K562 (cell line): Measurements from ENCODE around the gene C16orf78. TPM values are rescaled to one million over a fixed set of nuclear protein-coding genes. Genes with fewer than 3 reads are reported as not detected.

Source experiments
- ATAC-seq: fragments of 200-7000 bp; cut with Tn5 transposase; 3 replicates; pipeline ENCODE4 v1.9.1; 2020; ENCODE audit warnings: moderate library complexity
- BruUV-seq: library from RNA; stranded (reverse); fragments of 400-500 nt; replicated peaks from 2 replicates; lab custom pipeline; 2021; lab: Mats Ljungman, UMichigan
- CTCF ChIA-PET: fragments of 300-600 bp; formaldehyde crosslinking; extraction: SDS; loops from one replicate; lab custom pipeline; 2021; ENCODE audit warnings: low intra/inter-chr PET ratio; lab: Yijun Ruan, JAX
- POLR2A ChIA-PET: fragments of 300-600, 350-650 bp; sonication (Branson Sonifier 250); formaldehyde crosslinking; extraction: SDS; loops from one replicate; lab custom pipeline; 2021; ENCODE audit warnings: antibody characterized with exemption, inconsistent platforms; lab: Yijun Ruan, JAX
- DNase-seq, 4 experiments: peaks; one replicate each; pipeline versions ENCODE4 v3.0.0 to v3.0.0-alpha.2; 2011 to 2018; ENCODE audit warnings: low spot score in 3 of 4, mixed read lengths in 3 of 4; ENCODE audit errors: extremely low read depth in 1 of 4
- FAIRE-seq: peaks from 2 replicates; lab custom pipeline; 2011; peaks lifted over from hg19 to GRCh38; lab: Jason Lieb, UNC
- H2AFZ ChIP-seq: 2 replicates; pipeline ENCODE4 v1.6.0; 2011; ENCODE audit warnings: low read depth, low read length, control low read depth, inconsistent platforms
- H3K27ac ChIP-seq: fragments of 200-600 bp; 3 replicates; pipeline ENCODE4 v1.8.0; 2011; ENCODE audit warnings: low read depth, mild to moderate bottlenecking, control low read depth, inconsistent platforms, low read length, moderate library complexity, mixed read lengths; ENCODE audit errors: extremely low read depth
- H3K27me3 ChIP-seq, 2 experiments: fragments of 300-600 bp in 1 of 2; 2 replicates in 1 of 2; 3 replicates in 1 of 2; pipeline versions ENCODE4 v1.6.0 to v1.8.0; 2011; ENCODE audit warnings: inconsistent platforms in 2 of 2, low read length in 2 of 2, mild to moderate bottlenecking in 1 of 2, mixed read lengths in 1 of 2, moderate library complexity in 1 of 2; ENCODE audit not compliant: control insufficient read depth in 2 of 2, insufficient read depth in 2 of 2
- H3K36me3 ChIP-seq: fragments of 300-600 bp; 3 replicates; pipeline ENCODE4 v1.8.0; 2011; ENCODE audit warnings: mild to moderate bottlenecking, low read length, inconsistent platforms; ENCODE audit not compliant: control insufficient read depth, insufficient read depth
- H3K4me1 ChIP-seq, 2 experiments: fragments of 200-600 bp in 1 of 2; replicated peaks in 1 of 2; 2 replicates in 1 of 2; 3 replicates in 1 of 2; pipeline versions ENCODE4 v1.5.1 to v1.8.0; 2011; ENCODE audit warnings: inconsistent platforms in 2 of 2, low read length in 2 of 2, mild to moderate bottlenecking in 1 of 2, mixed read lengths in 1 of 2, moderate library complexity in 1 of 2; ENCODE audit not compliant: control insufficient read depth in 2 of 2, insufficient read depth in 2 of 2
- H3K4me2 ChIP-seq: 2 replicates; pipeline ENCODE4 v1.6.1; 2011; ENCODE audit warnings: low read length, control low read depth, inconsistent platforms, mixed read lengths; ENCODE audit not compliant: insufficient read depth
- H3K4me3 ChIP-seq: fragments of 200-600 bp; sonication (generic), shearing (Covaris generic); 2 replicates; pipeline ENCODE4 v1.5.1; 2016; ENCODE audit warnings: control low read depth, inconsistent platforms
- H3K79me2 ChIP-seq: fragments of 200-600 bp; 3 replicates; pipeline ENCODE4 v1.8.0; 2011; ENCODE audit warnings: low read length, inconsistent platforms; ENCODE audit not compliant: control insufficient read depth, insufficient read depth
- H3K9ac ChIP-seq, 2 experiments: 2 replicates each; pipeline versions ENCODE4 v1.6.0 to v1.6.1; 2011; ENCODE audit warnings: low read depth in 2 of 2, low read length in 2 of 2, control low read depth in 1 of 2, inconsistent platforms in 1 of 2, mild to moderate bottlenecking in 1 of 2, mixed read lengths in 1 of 2; ENCODE audit not compliant: insufficient read depth in 1 of 2
- H3K9me1 ChIP-seq: one replicate; pipeline ENCODE4 v1.6.0; 2011; ENCODE audit warnings: inconsistent platforms, mild to moderate bottlenecking, low read length, moderate library complexity; ENCODE audit not compliant: control insufficient read depth, insufficient read depth
- H3K9me3 ChIP-seq: replicated peaks from 2 replicates; pipeline ENCODE4 v1.5.1; 2011; ENCODE audit warnings: low read depth, low read length, inconsistent platforms; ENCODE audit not compliant: control insufficient read depth, insufficient read depth
- H4K20me1 ChIP-seq: replicated peaks from 2 replicates; pipeline ENCODE4 v1.6.1; 2011; ENCODE audit warnings: low read length, inconsistent platforms, mixed read lengths; ENCODE audit not compliant: control insufficient read depth, insufficient read depth
- ATF2 ChIP-seq: sonication (generic); formaldehyde crosslinking; IDR thresholded peaks from 2 replicates; pipeline ENCODE4 v1.8.1; 2022; ENCODE audit warnings: missing genetic modification reagents
- COPS2 ChIP-seq: fragments of 450-650 bp; conservative IDR thresholded peaks from 2 replicates; pipeline ENCODE4 v1.6.1; 2016; ENCODE audit warnings: mild to moderate bottlenecking, moderate library complexity
- ETS1 ChIP-seq: conservative IDR thresholded peaks from 2 replicates; pipeline ENCODE4 v1.6.1; 2011; ENCODE audit warnings: low read depth, mild to moderate bottlenecking, low read length; ENCODE audit not compliant: control insufficient read depth
- EZH2 ChIP-seq: IDR thresholded peaks from 2 replicates; pipeline ENCODE4 v1.6.1; 2012; ENCODE audit warnings: low read depth, mild to moderate bottlenecking, inconsistent platforms, low read length, borderline replicate concordance
- GTF2E2 ChIP-seq: fragments of 200-800 bp; sonication (Bioruptor generic); IDR thresholded peaks from 2 replicates; pipeline ENCODE4 v1.6.1; 2016; ENCODE audit warnings: missing genetic modification characterization, missing compliant biosample characterization
- LCOR ChIP-seq: sonication (generic); formaldehyde crosslinking; IDR thresholded peaks from 2 replicates; pipeline ENCODE4 v1.8.0; 2022; ENCODE audit warnings: mild to moderate bottlenecking, missing genetic modification reagents
- MCM3 ChIP-seq: fragments of 450-650 bp; IDR thresholded peaks from 2 replicates; pipeline ENCODE4 v1.6.1; 2016
- NFXL1 ChIP-seq: fragments of 450-650 bp; formaldehyde crosslinking; IDR thresholded peaks from 2 replicates; pipeline ENCODE4 v1.4.0; 2021; ENCODE audit warnings: mild to moderate bottlenecking
- RBM22 ChIP-seq: fragments of 200-400 bp; formaldehyde crosslinking; IDR thresholded peaks from 2 replicates; pipeline ENCODE4 v1.6.1; 2018; ENCODE audit warnings: low read length, low read depth; ENCODE audit not compliant: poor library complexity, severe bottlenecking
- VEZF1 ChIP-seq: fragments of 200-800 bp; sonication (Bioruptor generic); IDR thresholded peaks from 2 replicates; pipeline ENCODE4 v1.6.1; 2017; ENCODE audit warnings: missing genetic modification characterization, missing compliant biosample characterization
- ZBTB49 ChIP-seq: sonication (generic); formaldehyde crosslinking; IDR thresholded peaks from 2 replicates; pipeline ENCODE4 v1.8.0; 2022; ENCODE audit warnings: missing genetic modification reagents, mild to moderate bottlenecking, borderline replicate concordance
- WGBS: fragments of 100-300 bp; shearing (Covaris generic); methylation state at CpG from one replicate; pipeline ENCODE4 v1.1.6; 2016; ENCODE audit warnings: low coverage, mixed read lengths; ENCODE audit not compliant: insufficient coverage; ENCODE audit errors: missing lambda C conversion rate; 5-methylcytosine and 5-hydroxymethylcytosine counted together
- in situ Hi-C: fragments of 300-500 bp; cut with MboI; formaldehyde crosslinking; loops from 4 replicates; pipeline ENCODE4 v1.15.0; 2018; ENCODE audit warnings: inconsistent platforms, mixed read lengths
- intact Hi-C: fragments of 100-400 bp; cut with micrococcal nuclease; formaldehyde crosslinking; loops from 2 replicates; pipeline ENCODE4 v1.14.2; 2022
- polyA plus RNA-seq, 8 experiments: library from polyadenylated mRNA; depleted of rRNA in 4 of 8; stranded (reverse) in 5 of 8; unstranded in 3 of 8; fragments of >200 nt; fragmentation: Nextera tagmentation in 2 of 8; fragmentation: Illumina TruSeq in 1 of 8; extraction: Ambion mirVana in 2 of 8; extraction: Trizol in 1 of 8; gene quantifications; 2 replicates each; pipeline versions ENCODE4 v1.2.1 to v1.2.3, GENCODE V29; 2011 to 2014; ENCODE audit warnings: inconsistent platforms in 1 of 8, missing spikeins in 1 of 8
- total RNA-seq, 7 experiments: library from RNA; depleted of rRNA in 6 of 7; stranded (reverse); fragments of >200 nt in 6 of 7; fragmentation: Illumina TruSeq in 2 of 7; extraction: Trizol in 2 of 7; gene quantifications; 2 replicates each; pipeline versions ENCODE4 v1.2.1 to v1.2.3, GENCODE V29; 2011 to 2021; ENCODE audit warnings: low replicate concordance in 1 of 7

Gene C16orf78
- total and polyA plus RNA-seq, 9 of the 15 experiments (the other 6 are each of a cell fraction or from before 2014, with no cell fraction given) = not detected

- TF ChIP-seq ZBTB49 (CRISPR knock-in tag) = no peak
- TF ChIP-seq LCOR (CRISPR knock-in tag) = no peak
- no peak for TF ChIP-seq RBM22
- no peak for TF ChIP-seq GTF2E2
- TF ChIP-seq ETS1 = no peak
- no peak for TF ChIP-seq EZH2
These were observed 45.3 kb upstream of the C16orf78 start (continued) for GRCh38 chr16:49328325-49328724.

- POLR2A ChIA-PET = no interaction called here
- intact Hi-C loops = no loop called here
- no peak overlapping the region for H3K27ac ChIP-seq
- no peak for TF ChIP-seq COPS2
- no peak for TF ChIP-seq ATF2 (CRISPR knock-in tag)
- TF ChIP-seq NFXL1 (CRISPR knock-in tag) = no peak
- no peak for TF ChIP-seq MCM3
- TF ChIP-seq VEZF1 (CRISPR knock-in tag) = no peak
These were observed 42.9 kb upstream of the C16orf78 start for GRCh38 chr16:49330562-49331201.

More at GRCh38 chr16:49330562-49331201, 42.9 kb upstream of the C16orf78 start:
- 0% methylated on average over 8 of the region's 9 CpGs for WGBS
- Histone ChIP-seq H3K4me1 (no peaks in the 10 kb centered on the region), H3K36me3 (no peaks in the 10 kb centered on the region), H3K4me2 (no peak overlapping the region), H2AFZ (no peak overlapping the region), H3K9me1 (no peaks in the 10 kb centered on the region), H3K9me3 (no peaks in the 10 kb centered on the region), H3K9ac (no peak overlapping the region), H3K27me3 (peaks cover 0 to 4% of the 10 kb centered on the region in 2 experiments; a peak in 2 of 5 replicates), H3K79me2 (no peaks in the 10 kb centered on the region), H3K4me3 (no peak overlapping the region), H4K20me1 (0 out of 2 replicates have a peak, but pooled peaks cover 4% of the 10 kb centered on the region)
- no TSS peak for BruUV-seq
- ATAC-seq = no peak
- DNase-seq = no peak
- in situ Hi-C loops = no loop called here
- CTCF ChIA-PET = no interaction called here
- FAIRE-seq = no peak
